Activated CD4-positive, alpha-beta T cell treated with anti-CD3 and anti-CD28 coated beads, Interleukin-2, amount 50 U/mL, for 24 hours (primary cell): ENCODE measurements around the gene APEH.

Experiments
- DNase-seq, 2 donors: peaks; one replicate each; pipeline ENCODE4 v3.0.0-alpha.2; 2020; ENCODE audit warnings: low read depth in 1 of 2, low spot score in 1 of 2

APEH gene

DNA sequence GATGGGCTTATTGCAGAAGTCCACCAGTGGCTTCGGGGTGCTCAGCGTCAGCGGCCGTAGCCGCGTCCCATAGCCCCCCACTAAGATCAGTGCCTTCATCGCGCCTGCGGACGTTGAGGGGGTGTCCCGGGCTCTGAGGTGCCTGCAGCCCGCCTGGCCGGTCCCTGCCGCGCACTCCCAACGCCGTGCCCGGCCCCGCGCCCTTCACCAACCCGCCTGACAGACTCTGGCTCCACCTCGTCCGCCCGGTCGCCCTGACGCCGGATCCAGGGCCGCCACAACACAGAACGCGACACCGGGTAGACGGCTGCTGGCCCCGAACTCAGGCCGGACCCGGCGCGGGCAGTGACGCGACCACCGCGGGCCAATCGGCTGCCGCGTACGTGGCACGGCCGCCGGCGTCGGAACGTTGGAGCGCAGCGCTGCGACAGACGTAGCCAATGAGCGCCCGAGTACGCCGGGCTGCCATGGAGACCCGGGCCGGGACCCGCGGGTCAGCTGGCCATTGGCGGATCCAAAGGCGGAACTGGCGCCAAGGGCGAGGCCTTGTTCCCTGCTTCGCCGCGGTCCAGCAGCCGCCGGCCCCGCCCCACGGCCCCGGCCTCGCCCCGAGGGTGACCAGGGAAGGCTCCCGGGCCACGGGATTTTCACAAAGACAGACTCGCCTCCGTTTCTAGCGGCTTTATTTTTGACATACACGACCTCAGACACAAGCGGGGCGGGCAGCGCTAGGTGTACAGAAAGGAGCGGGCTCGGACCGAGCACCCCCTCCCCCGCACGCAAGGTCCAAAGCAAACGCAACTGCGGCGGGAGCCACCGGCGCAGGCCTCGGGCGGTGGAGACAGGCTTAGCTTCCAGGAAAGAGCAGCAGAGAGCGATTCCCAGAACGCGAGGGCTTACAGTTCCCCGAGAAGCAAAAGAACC lies 49.7 kb downstream of the APEH start, which contains the start of gene GMPPB:
TSS of gene GMPPB (minus strand) at position 324 of the 924 bp plus-strand sequence. CDS start at position 99, 225 bp downstream.
- DNase-seq, result peak; percentile 86 to 88

DNA sequence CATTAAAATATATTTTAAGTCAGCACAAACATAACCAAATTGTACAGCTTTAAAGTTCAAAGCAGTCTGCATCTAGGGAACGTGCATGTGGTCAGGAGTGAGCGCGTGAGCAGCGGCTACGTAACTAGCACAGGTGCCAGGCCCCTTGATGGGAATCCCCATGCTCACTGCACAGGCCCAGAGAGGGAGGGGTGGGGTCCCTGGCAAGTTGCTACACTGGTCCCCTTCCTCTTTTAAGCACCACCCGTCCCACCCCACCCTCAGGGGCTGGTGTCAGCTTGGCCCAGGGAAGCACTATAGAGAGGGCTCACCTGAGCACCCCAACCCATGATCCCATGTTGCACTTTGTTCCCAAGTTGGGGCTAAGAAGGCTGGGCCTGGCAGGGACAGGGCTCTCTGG lies 50.4 kb downstream of the APEH start:
- no peak for DNase-seq

- no peak for DNase-seq
Measured at GRCh38 chr3:49725906-49726681, 51.9 kb downstream of the APEH start.

DNA sequence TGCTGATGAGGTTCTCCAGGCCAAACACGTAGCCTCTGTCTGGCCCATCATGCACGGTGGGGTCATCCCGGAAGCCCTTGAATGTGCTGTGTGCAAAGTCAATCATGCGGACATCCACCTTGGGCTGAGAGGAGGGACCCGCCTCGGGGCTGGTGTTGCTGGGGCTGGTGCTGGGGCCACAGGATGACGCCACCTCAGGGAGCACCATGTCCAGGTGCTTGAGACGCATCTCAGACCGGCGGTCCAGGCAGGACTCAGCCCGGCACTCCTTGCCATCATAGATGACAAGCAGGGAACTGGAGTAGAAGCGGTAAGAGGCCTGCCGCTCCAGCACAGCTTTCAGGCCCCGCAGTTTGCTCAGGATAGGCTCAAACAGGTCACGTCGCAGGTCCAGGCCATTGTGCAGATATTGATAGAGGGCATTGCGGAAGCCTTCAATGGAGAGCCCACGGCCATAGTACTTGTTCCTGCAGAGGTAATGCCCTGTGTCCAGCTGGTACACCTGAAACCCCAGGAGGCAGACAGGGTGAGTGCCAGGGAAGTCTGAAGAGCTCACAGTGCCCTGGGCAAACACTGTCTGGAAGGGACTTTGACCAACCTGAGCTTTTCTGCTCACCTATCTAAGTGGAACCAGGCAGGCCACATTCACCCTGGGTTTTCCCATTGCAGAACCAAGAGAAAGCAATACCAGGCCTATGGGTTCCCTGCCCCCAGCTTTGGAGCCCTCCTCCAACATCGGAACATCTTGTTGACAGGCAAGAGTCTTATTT lies 53.2 kb downstream of the APEH start:
- no peak for DNase-seq

DNA sequence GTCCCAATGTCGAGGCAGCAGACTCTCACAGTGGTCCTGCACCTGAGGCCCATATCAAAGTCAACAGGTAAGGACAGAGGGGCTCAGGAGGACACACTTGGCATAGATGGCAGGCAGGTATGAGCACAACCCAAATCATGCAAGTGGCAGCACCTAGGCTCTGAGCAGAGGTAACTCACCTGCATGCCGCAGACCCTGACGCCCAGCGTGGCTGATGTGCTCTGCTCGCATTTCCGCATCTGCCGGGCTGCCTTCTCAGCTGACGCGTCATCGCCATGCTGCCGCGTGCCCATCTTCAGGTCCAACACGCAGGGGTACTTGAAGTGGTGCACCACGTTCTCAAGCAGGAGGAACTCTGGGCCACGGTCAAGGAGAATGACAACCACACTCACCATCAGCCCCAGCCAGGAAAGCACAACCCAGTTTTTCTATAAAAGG lies 53.8 kb downstream of the APEH start:
- DNase-seq, result no peak

DNA sequence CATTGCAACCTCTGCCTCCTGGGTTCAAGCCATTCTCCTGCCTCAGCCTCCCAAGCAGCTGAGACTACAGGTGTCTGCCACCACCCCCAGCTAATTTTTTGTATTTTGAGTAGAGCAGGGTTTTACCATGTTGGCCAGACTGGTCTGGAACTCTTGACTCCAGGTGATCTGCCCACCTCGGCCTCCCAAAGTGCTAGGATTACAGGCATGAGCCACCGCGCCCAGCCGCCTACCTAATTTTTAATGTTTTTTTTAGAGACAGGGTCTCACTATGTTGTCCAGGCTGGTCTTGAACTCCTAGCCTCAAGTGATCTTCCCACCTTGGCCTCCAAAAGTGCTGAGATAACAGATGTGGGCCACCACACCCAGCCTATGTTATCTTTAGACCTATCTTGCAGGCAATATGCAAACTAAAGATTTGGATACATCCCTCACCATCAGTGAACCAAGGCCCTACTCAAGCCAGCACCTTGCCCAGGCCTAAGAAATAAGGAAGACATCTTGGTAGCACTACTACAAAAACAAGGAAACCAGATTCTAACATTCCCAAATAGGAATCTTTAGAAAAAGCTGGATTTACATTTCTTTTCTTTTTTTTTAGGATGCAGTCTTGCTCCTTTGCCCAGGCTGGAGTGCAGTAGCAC lies 55.9 kb downstream of the APEH start:
- no peak for DNase-seq

GRCh38 chr3:49732597-49732996 lies 58.4 kb downstream of the APEH start:
- DNase-seq, result no peak

DNA sequence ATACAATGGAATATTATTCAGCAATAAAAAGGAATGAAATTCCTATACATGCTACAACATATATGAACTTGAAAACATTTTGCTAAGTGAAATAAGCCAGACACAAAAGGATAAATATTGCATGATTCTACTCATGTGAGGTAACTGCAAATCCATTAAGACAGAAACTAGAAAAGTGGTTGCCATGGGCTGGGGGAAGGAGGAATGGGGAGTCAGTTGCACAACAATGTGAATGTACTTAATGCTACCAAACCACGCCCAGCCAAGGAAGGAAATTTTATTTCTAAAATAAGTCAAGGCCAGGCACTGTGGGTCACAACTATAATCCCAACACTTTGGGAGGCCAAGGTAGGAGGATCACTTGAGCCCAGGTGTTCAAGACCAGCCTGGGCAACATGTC lies 59.4 kb downstream of the APEH start:
- DNase-seq, result no peak
